ENCODE results near the gene RABGEF1.
A peak's percentile ranks its signal among the peaks of the same experiment; 100 is the strongest.

DNA sequence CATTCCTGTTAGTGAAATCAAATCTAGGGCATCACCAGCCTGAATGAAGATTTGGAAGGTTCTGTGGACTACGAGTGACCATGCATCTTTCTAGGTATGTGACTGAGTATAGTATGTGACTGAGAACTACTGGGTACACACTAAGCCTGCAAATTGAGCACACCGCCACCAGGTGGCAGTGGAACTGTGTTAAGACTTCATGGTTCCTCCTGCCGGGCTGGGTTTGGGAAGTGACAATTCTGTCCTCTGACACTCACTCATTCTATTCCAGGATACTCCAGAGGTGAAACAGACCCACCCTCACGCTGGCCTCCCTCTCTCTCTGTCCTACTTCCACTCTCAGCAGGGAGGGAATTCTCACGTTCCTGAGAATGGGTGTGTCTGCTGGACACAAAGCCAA lies 96.5 kb downstream of the RABGEF1 start:
- TF ChIP-seq, protein P1, sequence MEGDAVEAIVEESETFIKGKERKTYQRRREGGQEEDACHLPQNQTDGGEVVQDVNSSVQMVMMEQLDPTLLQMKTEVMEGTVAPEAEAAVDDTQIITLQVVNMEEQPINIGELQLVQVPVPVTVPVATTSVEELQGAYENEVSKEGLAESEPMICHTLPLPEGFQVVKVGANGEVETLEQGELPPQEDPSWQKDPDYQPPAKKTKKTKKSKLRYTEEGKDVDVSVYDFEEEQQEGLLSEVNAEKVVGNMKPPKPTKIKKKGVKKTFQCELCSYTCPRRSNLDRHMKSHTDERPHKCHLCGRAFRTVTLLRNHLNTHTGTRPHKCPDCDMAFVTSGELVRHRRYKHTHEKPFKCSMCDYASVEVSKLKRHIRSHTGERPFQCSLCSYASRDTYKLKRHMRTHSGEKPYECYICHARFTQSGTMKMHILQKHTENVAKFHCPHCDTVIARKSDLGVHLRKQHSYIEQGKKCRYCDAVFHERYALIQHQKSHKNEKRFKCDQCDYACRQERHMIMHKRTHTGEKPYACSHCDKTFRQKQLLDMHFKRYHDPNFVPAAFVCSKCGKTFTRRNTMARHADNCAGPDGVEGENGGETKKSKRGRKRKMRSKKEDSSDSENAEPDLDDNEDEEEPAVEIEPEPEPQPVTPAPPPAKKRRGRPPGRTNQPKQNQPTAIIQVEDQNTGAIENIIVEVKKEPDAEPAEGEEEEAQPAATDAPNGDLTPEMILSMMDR (IDR thresholded peaks at IDR 0.05; ENCODE audit: low read depth, low read length) = peak; percentile 66
- no peak for TF ChIP-seq EZH2phosphoT487 (IDR thresholded peaks at IDR 0.05; ENCODE audit: low read depth)
